ENCODE data around the gene MOB3B.

- TF ChIP-seq CEBPB (IDR thresholded peaks at IDR 0.05) (no peak), MYC (IDR thresholded peaks at IDR 0.05; ENCODE audit: borderline replicate concordance, low read length) (no peak), POLR2AphosphoS2 (conservative IDR thresholded peaks at IDR 0.05; ENCODE audit: low read length) (no peak), BHLHE40 (IDR thresholded peaks at IDR 0.05; ENCODE audit: low read depth, low read length) (no peak), EP300 (IDR thresholded peaks at IDR 0.05) (no peak), RARB (CRISPR knock-in tag; IDR thresholded peaks at IDR 0.05) (no peak), FOSB (CRISPR knock-in tag; IDR thresholded peaks at IDR 0.05) (no peak), RNF2 (IDR thresholded peaks at IDR 0.05; ENCODE audit: borderline replicate concordance, low read depth) (no peak), MAZ (IDR thresholded peaks at IDR 0.05; ENCODE audit: borderline replicate concordance, low read depth, low read length) (no peak)
- TF ChIP-seq, protein P1, sequence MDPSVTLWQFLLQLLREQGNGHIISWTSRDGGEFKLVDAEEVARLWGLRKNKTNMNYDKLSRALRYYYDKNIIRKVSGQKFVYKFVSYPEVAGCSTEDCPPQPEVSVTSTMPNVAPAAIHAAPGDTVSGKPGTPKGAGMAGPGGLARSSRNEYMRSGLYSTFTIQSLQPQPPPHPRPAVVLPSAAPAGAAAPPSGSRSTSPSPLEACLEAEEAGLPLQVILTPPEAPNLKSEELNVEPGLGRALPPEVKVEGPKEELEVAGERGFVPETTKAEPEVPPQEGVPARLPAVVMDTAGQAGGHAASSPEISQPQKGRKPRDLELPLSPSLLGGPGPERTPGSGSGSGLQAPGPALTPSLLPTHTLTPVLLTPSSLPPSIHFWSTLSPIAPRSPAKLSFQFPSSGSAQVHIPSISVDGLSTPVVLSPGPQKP (IDR thresholded peaks at IDR 0.05; ENCODE audit: low read depth, low read length), result no peak
- TF ChIP-seq, protein P2, sequence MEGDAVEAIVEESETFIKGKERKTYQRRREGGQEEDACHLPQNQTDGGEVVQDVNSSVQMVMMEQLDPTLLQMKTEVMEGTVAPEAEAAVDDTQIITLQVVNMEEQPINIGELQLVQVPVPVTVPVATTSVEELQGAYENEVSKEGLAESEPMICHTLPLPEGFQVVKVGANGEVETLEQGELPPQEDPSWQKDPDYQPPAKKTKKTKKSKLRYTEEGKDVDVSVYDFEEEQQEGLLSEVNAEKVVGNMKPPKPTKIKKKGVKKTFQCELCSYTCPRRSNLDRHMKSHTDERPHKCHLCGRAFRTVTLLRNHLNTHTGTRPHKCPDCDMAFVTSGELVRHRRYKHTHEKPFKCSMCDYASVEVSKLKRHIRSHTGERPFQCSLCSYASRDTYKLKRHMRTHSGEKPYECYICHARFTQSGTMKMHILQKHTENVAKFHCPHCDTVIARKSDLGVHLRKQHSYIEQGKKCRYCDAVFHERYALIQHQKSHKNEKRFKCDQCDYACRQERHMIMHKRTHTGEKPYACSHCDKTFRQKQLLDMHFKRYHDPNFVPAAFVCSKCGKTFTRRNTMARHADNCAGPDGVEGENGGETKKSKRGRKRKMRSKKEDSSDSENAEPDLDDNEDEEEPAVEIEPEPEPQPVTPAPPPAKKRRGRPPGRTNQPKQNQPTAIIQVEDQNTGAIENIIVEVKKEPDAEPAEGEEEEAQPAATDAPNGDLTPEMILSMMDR (IDR thresholded peaks at IDR 0.05), result no peak
Observed at GRCh38 chr9:27524236-27524635, 5.4 kb downstream of the MOB3B start, which contains the start of gene IFNK.
